ENCODE data around the gene HEPACAM.

HEPACAM gene

DNA sequence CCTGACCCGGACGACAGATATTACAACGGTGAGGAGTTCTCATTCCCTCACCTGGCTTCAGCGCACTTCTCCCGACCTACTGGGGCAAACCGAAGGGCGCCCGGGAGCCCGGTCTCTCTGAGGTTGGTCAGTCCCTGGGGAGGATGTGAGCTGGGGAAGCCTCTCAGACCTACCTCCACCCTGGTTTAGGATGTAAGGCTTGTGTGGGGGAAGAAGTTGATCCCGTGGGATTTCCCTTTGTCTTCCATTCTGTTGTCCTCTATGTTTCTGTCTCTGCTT is 58.3 kb downstream of the HEPACAM start:
- no peak overlapping the region for H3K4me3 ChIP-seq (ENCODE audit: low read length)
- TF ChIP-seq, protein P1, sequence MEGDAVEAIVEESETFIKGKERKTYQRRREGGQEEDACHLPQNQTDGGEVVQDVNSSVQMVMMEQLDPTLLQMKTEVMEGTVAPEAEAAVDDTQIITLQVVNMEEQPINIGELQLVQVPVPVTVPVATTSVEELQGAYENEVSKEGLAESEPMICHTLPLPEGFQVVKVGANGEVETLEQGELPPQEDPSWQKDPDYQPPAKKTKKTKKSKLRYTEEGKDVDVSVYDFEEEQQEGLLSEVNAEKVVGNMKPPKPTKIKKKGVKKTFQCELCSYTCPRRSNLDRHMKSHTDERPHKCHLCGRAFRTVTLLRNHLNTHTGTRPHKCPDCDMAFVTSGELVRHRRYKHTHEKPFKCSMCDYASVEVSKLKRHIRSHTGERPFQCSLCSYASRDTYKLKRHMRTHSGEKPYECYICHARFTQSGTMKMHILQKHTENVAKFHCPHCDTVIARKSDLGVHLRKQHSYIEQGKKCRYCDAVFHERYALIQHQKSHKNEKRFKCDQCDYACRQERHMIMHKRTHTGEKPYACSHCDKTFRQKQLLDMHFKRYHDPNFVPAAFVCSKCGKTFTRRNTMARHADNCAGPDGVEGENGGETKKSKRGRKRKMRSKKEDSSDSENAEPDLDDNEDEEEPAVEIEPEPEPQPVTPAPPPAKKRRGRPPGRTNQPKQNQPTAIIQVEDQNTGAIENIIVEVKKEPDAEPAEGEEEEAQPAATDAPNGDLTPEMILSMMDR (IDR thresholded peaks at IDR 0.05; ENCODE audit: low read depth, low read length): no peak
- no peak for TF ChIP-seq EZH2phosphoT487 (IDR thresholded peaks at IDR 0.05; ENCODE audit: low read depth)
- no peaks in the 10 kb centered on the region for H3K79me2 ChIP-seq (ENCODE audit: low read length)
- H3K9me3 ChIP-seq (ENCODE audit: insufficient read depth, low read length): no peaks in the 10 kb centered on the region
- H2AFZ ChIP-seq (ENCODE audit: low read depth, low read length): no peak overlapping the region
- no peak overlapping the region for H3K27ac ChIP-seq (ENCODE audit: low read length)
- H4K20me1 ChIP-seq (ENCODE audit: insufficient read depth, low read length): no peaks in the 10 kb centered on the region
- H3K9ac ChIP-seq (ENCODE audit: low read length): no peak overlapping the region
- peaks cover 4% of the 10 kb centered on the region; the same call in 1 of the 2 replicates for H3K4me1 ChIP-seq (ENCODE audit: low read length)
- 0 out of 2 replicates have a peak, but pooled peaks cover 3% of the 10 kb centered on the region for H3K27me3 ChIP-seq (ENCODE audit: low read depth, low read length)
- H3K4me2 ChIP-seq (ENCODE audit: low read length): no peak overlapping the region; the same call in 1 of the 2 replicates
- no peaks in the 10 kb centered on the region for H3K36me3 ChIP-seq (replicated peaks; ENCODE audit: low read depth, low read length)

DNA sequence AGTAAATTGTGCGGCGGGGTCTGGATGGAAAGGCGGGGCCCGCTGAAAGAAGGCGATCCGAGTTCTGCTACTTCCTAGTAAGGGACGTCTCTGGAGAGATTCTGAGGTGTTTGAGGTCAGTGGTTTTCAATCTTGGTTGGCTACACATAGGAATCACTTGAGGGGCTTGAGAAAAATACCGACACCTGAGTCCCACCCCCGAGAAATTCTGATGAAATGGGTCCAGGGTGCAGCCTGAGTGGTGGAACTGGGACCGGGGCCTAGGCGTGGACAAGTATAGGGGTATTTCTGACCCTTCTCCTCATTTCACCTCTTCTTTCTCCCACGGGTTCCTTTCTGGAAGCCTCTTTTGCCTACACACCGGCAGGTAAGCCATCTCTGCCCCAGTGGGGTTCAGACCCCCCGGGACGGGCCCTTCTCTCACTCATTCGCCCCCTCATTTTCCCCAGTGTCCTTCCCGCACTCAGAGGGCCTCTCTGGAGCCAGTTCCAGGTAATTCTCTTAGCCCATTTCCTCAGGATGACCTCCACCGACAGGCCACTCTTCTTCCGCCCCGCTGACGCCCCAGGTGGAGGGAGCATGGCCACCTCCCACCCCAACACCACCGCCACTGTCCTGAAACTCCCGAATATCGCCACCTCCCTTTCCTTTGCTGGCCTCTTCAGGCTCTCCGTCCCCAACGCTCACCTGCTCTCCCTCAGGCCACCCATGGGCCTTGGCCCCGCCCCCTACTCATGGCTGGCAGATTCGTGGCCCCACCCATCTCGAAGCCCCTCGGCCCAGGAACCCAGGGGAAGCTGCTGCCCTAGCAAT is 58.8 kb downstream of the HEPACAM start:
- H3K4me3 ChIP-seq (ENCODE audit: low read length): peak overlapping the region; percentile 92
- H3K36me3 ChIP-seq (replicated peaks; ENCODE audit: low read depth, low read length): no peaks in the 10 kb centered on the region
- H3K9me3 ChIP-seq (ENCODE audit: insufficient read depth, low read length): no peaks in the 10 kb centered on the region
- H3K9ac ChIP-seq (ENCODE audit: low read length): peak overlapping the region; percentile 77
- no peak for TF ChIP-seq EZH2phosphoT487 (IDR thresholded peaks at IDR 0.05; ENCODE audit: low read depth)
- TF ChIP-seq, protein P1 (IDR thresholded peaks at IDR 0.05; ENCODE audit: low read depth, low read length): no peak
- peak overlapping the region; percentile 92 for H2AFZ ChIP-seq (ENCODE audit: low read depth, low read length)
- H3K4me1 ChIP-seq (ENCODE audit: low read length): peaks cover 4% of the 10 kb centered on the region; the same call in 1 of the 2 replicates
- no peaks in the 10 kb centered on the region for H4K20me1 ChIP-seq (ENCODE audit: insufficient read depth, low read length)
- 0 out of 2 replicates have a peak, but pooled peaks cover 3% of the 10 kb centered on the region for H3K27me3 ChIP-seq (ENCODE audit: low read depth, low read length)
- H3K4me2 ChIP-seq (ENCODE audit: low read length): peak overlapping the region; percentile 82
- H3K27ac ChIP-seq (ENCODE audit: low read length): no peak overlapping the region
- H3K79me2 ChIP-seq (ENCODE audit: low read length): no peaks in the 10 kb centered on the region

DNA sequence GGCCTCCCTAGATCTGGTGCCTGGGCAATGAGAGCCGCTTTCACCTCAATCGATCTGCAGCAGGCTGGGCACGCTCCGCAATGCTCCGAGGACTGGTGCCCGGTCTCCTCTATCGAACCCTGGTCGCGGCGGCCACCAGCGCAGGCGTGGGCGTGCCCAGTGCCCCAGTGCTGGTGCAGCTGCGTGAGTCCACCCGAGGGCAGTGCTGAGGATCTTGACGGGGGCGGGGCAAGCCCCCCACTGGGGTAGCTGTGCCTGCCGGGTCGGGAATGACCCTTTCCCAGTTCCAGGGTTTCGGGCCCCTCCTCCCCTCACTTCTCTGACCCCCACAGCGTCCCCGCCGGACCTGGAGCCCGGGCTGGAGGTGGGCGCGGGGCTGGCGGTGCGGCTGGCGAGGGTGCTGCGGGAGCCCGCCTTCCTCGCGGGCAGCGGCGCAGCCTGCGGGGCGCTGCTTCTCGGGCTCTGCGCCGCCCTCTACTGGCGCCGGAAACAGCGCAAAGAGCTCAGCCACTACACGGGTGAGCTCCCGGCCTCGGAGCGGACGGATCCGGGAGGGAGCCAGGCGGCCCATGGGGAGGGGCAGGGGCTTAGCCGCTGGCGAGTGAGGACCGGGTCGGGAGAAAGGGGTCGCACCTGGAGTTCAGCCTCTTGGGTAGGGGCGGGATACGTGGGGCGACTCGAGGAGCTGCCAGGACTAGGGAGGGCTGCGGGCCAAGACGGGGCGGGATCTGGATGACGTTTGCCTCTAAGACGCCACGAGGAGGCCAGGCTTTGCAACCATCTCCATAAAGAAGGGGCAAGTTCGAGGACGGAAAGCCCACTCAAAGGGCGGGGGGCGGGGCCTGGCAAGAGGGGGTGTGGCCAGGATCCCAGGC is 59.7 kb downstream of the HEPACAM start:
- Histone ChIP-seq H3K4me3 (ENCODE audit: low read length) (peak overlapping the region; percentile 92), H3K79me2 (ENCODE audit: low read length) (no peaks in the 10 kb centered on the region), H3K27me3 (ENCODE audit: low read depth, low read length) (peaks cover 8% of the 10 kb centered on the region; the same call in 1 of the 2 replicates), H3K9ac (ENCODE audit: low read length) (peak overlapping the region; percentile 77), H2AFZ (ENCODE audit: low read depth, low read length) (peak overlapping the region; percentile 92), H3K9me3 (ENCODE audit: insufficient read depth, low read length) (no peaks in the 10 kb centered on the region), H4K20me1 (ENCODE audit: insufficient read depth, low read length) (no peaks in the 10 kb centered on the region), H3K36me3 (replicated peaks; ENCODE audit: low read depth, low read length) (no peaks in the 10 kb centered on the region), H3K27ac (ENCODE audit: low read length) (peak overlapping the region; percentile 30; the same call in 1 of the 2 replicates), H3K4me2 (ENCODE audit: low read length) (peak overlapping the region; percentile 82), H3K4me1 (ENCODE audit: low read length) (peaks cover 4% of the 10 kb centered on the region; the same call in 1 of the 2 replicates)
- no peak for TF ChIP-seq EZH2phosphoT487 (IDR thresholded peaks at IDR 0.05; ENCODE audit: low read depth)
- TF ChIP-seq, protein P1 (IDR thresholded peaks at IDR 0.05; ENCODE audit: low read depth, low read length): peak; percentile 68

DNA sequence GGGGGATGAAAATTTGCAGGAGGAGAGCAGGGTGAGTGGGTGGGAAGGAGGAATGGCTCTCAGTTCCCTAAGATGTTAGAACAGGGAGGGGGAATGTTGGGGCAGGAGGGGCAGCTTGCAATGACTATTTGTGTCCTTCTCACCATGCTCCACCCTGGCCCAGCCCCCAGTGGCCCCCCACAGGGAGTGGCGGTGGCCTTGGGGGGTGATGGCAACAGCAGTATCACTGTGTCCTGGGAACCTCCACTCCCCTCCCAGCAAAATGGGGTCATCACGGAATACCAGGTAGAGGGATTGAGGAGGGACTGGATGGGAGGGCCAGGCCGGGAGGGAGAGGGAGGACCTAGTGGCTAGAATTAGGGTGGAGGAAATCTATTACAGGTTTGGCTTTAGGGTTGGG is 60.4 kb downstream of the HEPACAM start:
- H3K27me3 ChIP-seq (ENCODE audit: low read depth, low read length): peaks cover 8% of the 10 kb centered on the region; the same call in 1 of the 2 replicates
- H3K36me3 ChIP-seq (replicated peaks; ENCODE audit: low read depth, low read length): no peaks in the 10 kb centered on the region
- H3K4me1 ChIP-seq (ENCODE audit: low read length): peaks cover 4% of the 10 kb centered on the region; the same call in 1 of the 2 replicates
- no peaks in the 10 kb centered on the region for H3K9me3 ChIP-seq (ENCODE audit: insufficient read depth, low read length)
- H3K79me2 ChIP-seq (ENCODE audit: low read length): no peaks in the 10 kb centered on the region
- peak overlapping the region; percentile 92; the same call in 1 of the 2 replicates for H3K4me3 ChIP-seq (ENCODE audit: low read length)
- H3K27ac ChIP-seq (ENCODE audit: low read length): no peak overlapping the region
- H3K4me2 ChIP-seq (ENCODE audit: low read length): peak overlapping the region; percentile 82; the same call in 1 of the 2 replicates
- no peak for TF ChIP-seq EZH2phosphoT487 (IDR thresholded peaks at IDR 0.05; ENCODE audit: low read depth)
- TF ChIP-seq, protein P1 (IDR thresholded peaks at IDR 0.05; ENCODE audit: low read depth, low read length): no peak
- H3K9ac ChIP-seq (ENCODE audit: low read length): no peak overlapping the region; the same call in 1 of the 2 replicates
- H2AFZ ChIP-seq (ENCODE audit: low read depth, low read length): peak overlapping the region; percentile 92; the same call in 1 of the 2 replicates
- H4K20me1 ChIP-seq (ENCODE audit: insufficient read depth, low read length): no peaks in the 10 kb centered on the region
